ENCODE results near the gene GAST.

DNA sequence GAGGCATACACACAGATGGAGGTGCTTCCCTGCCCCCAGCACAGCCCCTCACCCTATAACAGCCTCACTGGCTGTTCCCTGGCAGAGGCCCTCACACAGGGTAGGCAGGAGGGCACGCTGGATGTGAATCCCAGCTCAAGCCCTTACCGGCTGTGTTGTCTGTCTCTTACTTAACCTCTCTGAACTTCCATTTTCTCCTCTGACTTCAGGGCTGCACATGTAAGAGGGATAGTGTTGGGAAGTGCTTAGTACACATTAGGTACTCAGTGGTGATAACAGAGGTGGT lies 48.0 kb upstream of the GAST start:
- no peak for TF ChIP-seq POLR2A (IDR thresholded peaks at IDR 0.05; ENCODE audit: low read depth, low read length)
- no peak for TF ChIP-seq POLR2AphosphoS5 (IDR thresholded peaks at IDR 0.05; ENCODE audit: low read depth, low read length)
- TF ChIP-seq TAF1 (IDR thresholded peaks at IDR 0.05; ENCODE audit: borderline replicate concordance, low read depth, low read length), result no peak

All from GM12892 (cell line).